HCT116 (cell line): Measurements from ENCODE around the gene MAN1A1.

ENCODE experiments used
- ELF1 ChIP-seq: IDR thresholded peaks from 2 replicates; pipeline ENCODE4 v1.6.1; 2012; ENCODE audit warnings: low read depth, borderline replicate concordance
- EZH2 ChIP-seq: fragments of 200-600 bp; sonication (generic); IDR thresholded peaks from 2 replicates; pipeline ENCODE4 v1.6.1; 2017; ENCODE audit warnings: antibody characterized with exemption, mixed run types
- EZH2phosphoT487 ChIP-seq: fragments of 200-600 bp; IDR thresholded peaks from 2 replicates; pipeline ENCODE4 v1.6.1; 2018; ENCODE audit warnings: antibody characterized with exemption, borderline replicate concordance
- JUND ChIP-seq: IDR thresholded peaks from 2 replicates; pipeline ENCODE4 v1.6.1; 2012
- POLR2A ChIP-seq: IDR thresholded peaks from 2 replicates; pipeline ENCODE4 v1.7.0; 2011; ENCODE audit warnings: borderline replicate concordance; ENCODE audit not compliant: insufficient read depth, insufficient read length; ENCODE audit errors: extremely low read depth
- POLR2AphosphoS5 ChIP-seq: IDR thresholded peaks from 2 replicates; pipeline ENCODE4 v1.6.1; 2011; ENCODE audit warnings: mild to moderate bottlenecking, low read depth, low read length, moderate library complexity
- RAD21 ChIP-seq: IDR thresholded peaks from 2 replicates; pipeline ENCODE4 v1.6.1; 2012; ENCODE audit warnings: low read depth, mild to moderate bottlenecking
- SRF ChIP-seq: IDR thresholded peaks from 2 replicates; pipeline ENCODE4 v1.6.1; 2012; ENCODE audit warnings: low read depth
- ZNF274 ChIP-seq: fragments of 200-500 bp; sonication (Bioruptor generic); IDR thresholded peaks from 2 replicates; pipeline ENCODE4 v1.6.1; 2014; ENCODE audit warnings: mild to moderate bottlenecking, low read depth, low read length, inconsistent platforms
- TF ChIP-seq, protein P1 (sequence below), 3 experiments: fragments of 200-600 bp in 1 of 3; sonication (generic) in 1 of 3; IDR thresholded peaks in 2 of 3; conservative IDR thresholded peaks in 1 of 3; 2 replicates each; pipeline ENCODE4 v1.5.1; 2012 to 2017; ENCODE audit warnings: low read depth in 2 of 3, low read length in 2 of 3, antibody characterized with exemption in 1 of 3, borderline replicate concordance in 1 of 3, control low read depth in 1 of 3, mild to moderate bottlenecking in 1 of 3, mixed read lengths in 1 of 3, mixed run types in 1 of 3, moderate library complexity in 1 of 3; ENCODE audit not compliant: insufficient read depth in 1 of 3
- TF ChIP-seq, protein P2 (sequence below): IDR thresholded peaks from 2 replicates; pipeline ENCODE4 v1.6.1; 2012
- TF ChIP-seq, protein P3 (sequence below): IDR thresholded peaks from 2 replicates; pipeline ENCODE4 v1.6.1; 2011; ENCODE audit warnings: mild to moderate bottlenecking, low read length, moderate library complexity; ENCODE audit not compliant: insufficient replicate concordance; ENCODE audit errors: extremely low read depth

DNA sequence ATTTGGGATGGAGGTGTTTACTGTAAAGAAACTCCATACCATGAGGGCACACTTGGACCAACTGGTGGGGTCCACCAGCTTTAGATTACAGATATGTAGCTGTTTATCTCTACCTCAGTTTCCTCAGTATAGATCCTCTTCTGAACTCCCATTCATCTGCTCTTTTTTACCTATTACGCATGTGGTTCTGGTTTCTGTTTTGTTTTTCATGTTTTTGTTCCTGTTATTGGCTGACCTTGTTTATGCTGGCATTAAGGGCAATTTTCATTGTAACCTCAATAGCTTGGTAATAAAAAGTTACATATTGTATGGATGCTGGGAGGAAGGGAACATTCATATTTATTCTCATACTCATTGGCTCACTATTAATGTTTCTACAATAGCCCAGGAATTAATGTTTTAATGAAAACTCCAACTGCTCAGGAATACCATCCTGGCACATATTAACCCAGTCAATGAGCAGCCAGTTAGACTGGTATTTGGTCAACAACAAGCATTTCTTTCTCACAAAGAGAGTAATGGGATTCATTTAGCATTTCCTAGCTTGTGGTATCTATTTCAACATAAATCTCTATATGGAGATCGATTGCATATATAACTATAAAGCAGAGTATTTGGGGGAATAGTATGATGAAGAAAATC is 187.3 kb downstream of the MAN1A1 start:
- TF ChIP-seq POLR2A = no peak
- no peak for TF ChIP-seq JUND
- TF ChIP-seq ZNF274 = no peak
- TF ChIP-seq, protein P1, sequence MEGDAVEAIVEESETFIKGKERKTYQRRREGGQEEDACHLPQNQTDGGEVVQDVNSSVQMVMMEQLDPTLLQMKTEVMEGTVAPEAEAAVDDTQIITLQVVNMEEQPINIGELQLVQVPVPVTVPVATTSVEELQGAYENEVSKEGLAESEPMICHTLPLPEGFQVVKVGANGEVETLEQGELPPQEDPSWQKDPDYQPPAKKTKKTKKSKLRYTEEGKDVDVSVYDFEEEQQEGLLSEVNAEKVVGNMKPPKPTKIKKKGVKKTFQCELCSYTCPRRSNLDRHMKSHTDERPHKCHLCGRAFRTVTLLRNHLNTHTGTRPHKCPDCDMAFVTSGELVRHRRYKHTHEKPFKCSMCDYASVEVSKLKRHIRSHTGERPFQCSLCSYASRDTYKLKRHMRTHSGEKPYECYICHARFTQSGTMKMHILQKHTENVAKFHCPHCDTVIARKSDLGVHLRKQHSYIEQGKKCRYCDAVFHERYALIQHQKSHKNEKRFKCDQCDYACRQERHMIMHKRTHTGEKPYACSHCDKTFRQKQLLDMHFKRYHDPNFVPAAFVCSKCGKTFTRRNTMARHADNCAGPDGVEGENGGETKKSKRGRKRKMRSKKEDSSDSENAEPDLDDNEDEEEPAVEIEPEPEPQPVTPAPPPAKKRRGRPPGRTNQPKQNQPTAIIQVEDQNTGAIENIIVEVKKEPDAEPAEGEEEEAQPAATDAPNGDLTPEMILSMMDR (IDR thresholded peaks at IDR 0.05 in 2 of 3, conservative IDR thresholded peaks at IDR 0.05 in 1 of 3; ENCODE audit: borderline replicate concordance in 1 of 3, insufficient read depth in 1 of 3, low read depth in 2 of 3, low read length in 2 of 3) = no peak
- TF ChIP-seq SRF = no peak
- TF ChIP-seq EZH2phosphoT487 = no peak
- TF ChIP-seq ELF1 = no peak
- TF ChIP-seq, protein P2, sequence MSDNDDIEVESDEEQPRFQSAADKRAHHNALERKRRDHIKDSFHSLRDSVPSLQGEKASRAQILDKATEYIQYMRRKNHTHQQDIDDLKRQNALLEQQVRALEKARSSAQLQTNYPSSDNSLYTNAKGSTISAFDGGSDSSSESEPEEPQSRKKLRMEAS = no peak
- TF ChIP-seq, protein P3, sequence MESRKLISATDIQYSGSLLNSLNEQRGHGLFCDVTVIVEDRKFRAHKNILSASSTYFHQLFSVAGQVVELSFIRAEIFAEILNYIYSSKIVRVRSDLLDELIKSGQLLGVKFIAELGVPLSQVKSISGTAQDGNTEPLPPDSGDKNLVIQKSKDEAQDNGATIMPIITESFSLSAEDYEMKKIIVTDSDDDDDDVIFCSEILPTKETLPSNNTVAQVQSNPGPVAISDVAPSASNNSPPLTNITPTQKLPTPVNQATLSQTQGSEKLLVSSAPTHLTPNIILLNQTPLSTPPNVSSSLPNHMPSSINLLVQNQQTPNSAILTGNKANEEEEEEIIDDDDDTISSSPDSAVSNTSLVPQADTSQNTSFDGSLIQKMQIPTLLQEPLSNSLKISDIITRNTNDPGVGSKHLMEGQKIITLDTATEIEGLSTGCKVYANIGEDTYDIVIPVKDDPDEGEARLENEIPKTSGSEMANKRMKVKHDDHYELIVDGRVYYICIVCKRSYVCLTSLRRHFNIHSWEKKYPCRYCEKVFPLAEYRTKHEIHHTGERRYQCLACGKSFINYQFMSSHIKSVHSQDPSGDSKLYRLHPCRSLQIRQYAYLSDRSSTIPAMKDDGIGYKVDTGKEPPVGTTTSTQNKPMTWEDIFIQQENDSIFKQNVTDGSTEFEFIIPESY = no peak
- no peak for TF ChIP-seq RAD21
- TF ChIP-seq EZH2 = no peak
- TF ChIP-seq POLR2AphosphoS5 = no peak
